IPS-18a (cell line): Measurements from ENCODE around the gene OR7C1.
"Not testable (repeated sequence)": the region's sequence is repeated elsewhere in the genome, so short reads cannot be mapped to it uniquely, and the experiment has no call there.

Experiments used
- H3K27ac ChIP-seq: one replicate; pipeline ENCODE4 v1.5.1; 2013; ENCODE audit warnings: low read length
- H3K27me3 ChIP-seq: one replicate; pipeline ENCODE4 v1.6.1; 2013; ENCODE audit warnings: mild to moderate bottlenecking, low read length; ENCODE audit not compliant: control insufficient read depth, insufficient read depth
- H3K36me3 ChIP-seq: one replicate; pipeline ENCODE4 v1.6.1; 2013; ENCODE audit warnings: low read depth, low read length; ENCODE audit not compliant: control insufficient read depth
- H3K4me1 ChIP-seq: one replicate; pipeline ENCODE4 v1.6.1; 2013; ENCODE audit warnings: low read depth, low read length; ENCODE audit not compliant: control insufficient read depth
- H3K4me3 ChIP-seq: one replicate; pipeline ENCODE4 v1.5.1; 2013; ENCODE audit warnings: low read length
- H3K9ac ChIP-seq: one replicate; pipeline ENCODE4 v1.6.1; 2013; ENCODE audit warnings: mild to moderate bottlenecking, low read length, moderate library complexity
- H3K9me3 ChIP-seq: one replicate; pipeline ENCODE4 v1.6.1; 2013; ENCODE audit warnings: low read depth, low read length; ENCODE audit not compliant: control insufficient read depth

OR7C1 gene

DNA sequence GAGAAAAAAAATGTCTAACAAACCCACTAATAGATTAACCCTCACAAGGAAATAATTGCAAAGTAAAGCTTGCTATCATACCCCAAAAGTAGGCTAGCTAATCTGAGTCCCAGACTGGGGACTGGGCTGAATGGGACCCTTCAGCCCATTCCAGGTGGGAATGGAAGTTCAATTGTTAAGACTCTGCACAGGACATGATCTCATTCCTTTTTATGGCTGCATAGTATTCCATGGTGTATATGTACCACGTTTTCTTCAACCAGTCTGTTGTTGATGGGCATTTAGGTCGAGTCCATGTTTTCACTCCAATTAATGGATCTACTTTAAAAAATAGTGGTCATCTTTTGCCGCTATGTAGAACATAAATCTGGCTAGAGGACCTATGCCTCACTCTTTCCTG is 17.9 kb downstream of the OR7C1 start:
- H3K36me3 ChIP-seq = no peaks in the 10 kb centered on the region
- no peaks in the 10 kb centered on the region for H3K4me1 ChIP-seq
- no peak overlapping the region for H3K4me3 ChIP-seq
- peaks cover 43% of the 10 kb centered on the region for H3K9me3 ChIP-seq
- H3K27me3 ChIP-seq = no peaks in the 10 kb centered on the region
- no peak overlapping the region for H3K9ac ChIP-seq
- H3K27ac ChIP-seq = no peak overlapping the region

DNA sequence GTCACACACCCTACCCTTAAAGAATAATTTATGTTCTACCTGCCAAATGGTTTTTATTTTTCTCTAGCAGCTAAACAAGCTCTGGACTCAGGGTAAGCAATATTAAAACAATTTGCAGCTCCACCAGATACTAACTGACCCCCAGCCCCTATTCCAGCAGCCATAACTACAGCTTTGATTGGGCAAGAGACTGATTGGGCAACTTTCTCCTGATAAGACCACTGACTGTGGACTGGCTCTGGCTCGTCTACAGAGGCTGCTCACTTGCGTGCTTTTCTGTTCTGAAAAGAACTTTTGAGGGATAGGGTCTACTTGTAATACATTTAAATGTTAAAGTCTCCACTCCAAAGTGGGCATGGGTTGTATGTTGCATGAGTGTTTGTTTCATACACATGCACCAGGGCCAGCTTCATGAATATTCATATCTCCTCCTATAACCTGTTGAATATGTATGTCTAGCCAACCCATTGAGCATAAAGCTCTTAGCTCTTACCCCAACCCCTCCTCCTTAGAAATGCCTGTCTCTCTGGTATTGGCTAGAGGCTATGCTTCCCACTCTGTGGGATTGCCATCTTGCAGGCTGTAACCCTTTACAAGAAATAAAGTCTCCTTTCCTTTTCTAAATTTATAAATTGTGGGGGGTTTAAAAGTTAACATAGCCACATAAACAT is 19.9 kb downstream of the OR7C1 start:
- Histone ChIP-seq H3K4me1 (no peaks in the 10 kb centered on the region), H3K9ac (no peak overlapping the region), H3K36me3 (no peaks in the 10 kb centered on the region), H3K4me3 (no peak overlapping the region), H3K27ac (no peak overlapping the region), H3K27me3 (no peaks in the 10 kb centered on the region), H3K9me3 (peaks cover 53% of the 10 kb centered on the region)

DNA sequence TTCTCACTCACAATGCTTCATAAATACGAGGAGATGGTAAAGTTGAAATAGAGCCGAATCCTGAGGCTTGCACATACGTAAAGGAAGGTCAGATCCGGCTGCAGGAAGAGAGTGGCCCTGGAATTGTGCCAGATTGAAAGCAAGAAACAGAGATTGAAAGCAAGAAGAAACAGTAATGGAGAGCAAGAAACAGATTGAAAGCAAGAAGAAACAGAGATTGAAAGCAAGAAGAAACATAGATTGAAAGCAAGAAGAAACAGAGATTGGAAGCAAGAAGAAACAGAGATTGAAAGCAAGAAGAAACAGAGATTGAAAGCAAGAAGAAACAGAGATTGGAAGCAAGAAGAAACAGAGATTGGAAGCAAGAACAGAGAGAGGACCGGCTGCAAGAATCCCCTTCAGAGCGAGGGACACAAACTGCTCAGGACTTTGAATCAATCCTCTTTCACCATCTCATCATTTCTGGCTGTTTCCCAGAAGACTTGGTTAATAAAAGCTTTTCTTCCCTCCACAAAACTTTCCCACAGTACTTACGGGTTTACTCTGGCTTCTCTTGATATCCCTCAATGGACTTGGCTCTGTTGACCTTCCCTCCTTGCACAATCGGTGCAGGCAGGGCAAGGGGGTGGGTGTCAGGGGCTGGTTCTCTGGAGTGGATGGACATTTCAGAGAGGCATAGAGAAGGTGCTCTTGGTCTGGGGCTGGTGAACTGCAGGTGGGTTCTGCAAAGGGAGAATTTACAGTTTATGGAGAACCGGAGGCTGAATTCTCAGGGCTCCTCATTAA is 25.5 kb downstream of the OR7C1 start:
- Histone ChIP-seq H3K9ac (no peak overlapping the region), H3K27me3 (no peaks in the 10 kb centered on the region), H3K4me1 (no peaks in the 10 kb centered on the region), H3K36me3 (no peaks in the 10 kb centered on the region), H3K9me3 (peaks cover 54% of the 10 kb centered on the region), H3K4me3 (no peak overlapping the region), H3K27ac (no peak overlapping the region)

DNA sequence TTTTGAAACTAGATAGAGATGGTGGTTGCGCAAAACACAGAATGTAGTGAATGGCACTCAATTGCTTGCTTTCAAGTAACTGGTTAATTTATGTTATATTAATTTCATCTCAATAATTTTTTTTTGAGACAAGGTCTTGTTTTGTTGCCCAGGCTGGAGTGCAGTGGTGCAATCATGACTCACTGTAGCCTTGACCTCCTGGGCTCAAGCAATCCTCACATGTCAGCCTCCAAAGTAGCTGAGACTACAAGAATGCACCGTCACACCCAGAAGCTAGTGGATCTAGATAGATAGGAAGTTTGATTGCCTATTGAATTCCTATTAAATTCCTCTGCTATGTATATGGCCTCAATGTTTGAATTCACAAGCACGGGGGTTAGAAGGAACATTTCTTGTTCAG is 30.2 kb downstream of the OR7C1 start:
- no peak overlapping the region for H3K27ac ChIP-seq
- H3K4me1 ChIP-seq = no peaks in the 10 kb centered on the region
- H3K4me3 ChIP-seq = no peak overlapping the region
- H3K36me3 ChIP-seq = no peaks in the 10 kb centered on the region
- H3K9me3 ChIP-seq = peaks cover 45% of the 10 kb centered on the region
- H3K27me3 ChIP-seq = no peaks in the 10 kb centered on the region
- H3K9ac ChIP-seq = no peak overlapping the region

DNA sequence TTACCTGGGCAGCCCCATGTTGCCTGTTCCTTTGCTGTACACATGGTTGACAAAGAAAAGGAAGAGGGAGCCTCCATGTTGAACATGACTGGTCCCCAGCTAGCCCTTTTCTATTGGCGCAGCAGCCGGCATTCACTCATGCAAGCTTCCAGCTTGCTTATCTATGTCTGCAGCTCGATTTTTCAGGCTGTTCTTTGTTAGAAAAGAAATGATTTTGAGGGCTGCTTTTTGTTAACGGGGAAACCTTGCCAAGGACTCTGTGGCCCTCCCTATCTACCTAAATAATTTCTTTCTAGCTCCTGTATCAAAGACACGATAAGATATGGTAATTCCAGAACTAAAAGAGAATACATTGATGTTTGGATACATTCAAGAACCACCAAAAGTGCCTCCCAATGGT is 36.2 kb downstream of the OR7C1 start:
- Histone ChIP-seq H3K9me3 (peaks cover 35% of the 10 kb centered on the region), H3K4me3 (no peak overlapping the region), H3K27me3 (no peaks in the 10 kb centered on the region), H3K36me3 (no peaks in the 10 kb centered on the region), H3K4me1 (no peaks in the 10 kb centered on the region), H3K9ac (no peak overlapping the region), H3K27ac (no peak overlapping the region)

DNA sequence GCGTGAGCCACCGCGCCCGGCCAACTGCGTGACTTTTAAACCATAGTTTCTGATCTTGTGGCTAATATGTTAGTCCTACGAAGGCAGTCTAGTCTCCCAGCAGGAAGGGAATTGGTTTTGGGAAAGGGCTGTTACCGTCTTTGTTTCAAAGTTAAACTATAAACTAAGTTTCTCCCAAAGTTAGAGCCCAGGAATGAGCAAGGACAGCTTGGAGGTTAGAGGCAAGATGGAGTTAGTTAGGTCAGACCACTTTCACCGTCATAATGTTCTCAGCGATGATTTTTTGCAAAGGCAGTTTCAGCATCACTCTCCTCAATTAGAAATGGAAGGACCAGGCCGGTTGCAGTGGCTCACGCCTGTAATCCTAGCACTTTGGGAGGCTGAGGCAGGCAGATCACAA is 39.0 kb downstream of the OR7C1 start:
- Histone ChIP-seq H3K9ac (no peak overlapping the region), H3K4me3 (no peak overlapping the region), H3K9me3 (peaks cover 24% of the 10 kb centered on the region), H3K27me3 (no peaks in the 10 kb centered on the region), H3K36me3 (no peaks in the 10 kb centered on the region), H3K4me1 (no peaks in the 10 kb centered on the region), H3K27ac (no peak overlapping the region)

DNA sequence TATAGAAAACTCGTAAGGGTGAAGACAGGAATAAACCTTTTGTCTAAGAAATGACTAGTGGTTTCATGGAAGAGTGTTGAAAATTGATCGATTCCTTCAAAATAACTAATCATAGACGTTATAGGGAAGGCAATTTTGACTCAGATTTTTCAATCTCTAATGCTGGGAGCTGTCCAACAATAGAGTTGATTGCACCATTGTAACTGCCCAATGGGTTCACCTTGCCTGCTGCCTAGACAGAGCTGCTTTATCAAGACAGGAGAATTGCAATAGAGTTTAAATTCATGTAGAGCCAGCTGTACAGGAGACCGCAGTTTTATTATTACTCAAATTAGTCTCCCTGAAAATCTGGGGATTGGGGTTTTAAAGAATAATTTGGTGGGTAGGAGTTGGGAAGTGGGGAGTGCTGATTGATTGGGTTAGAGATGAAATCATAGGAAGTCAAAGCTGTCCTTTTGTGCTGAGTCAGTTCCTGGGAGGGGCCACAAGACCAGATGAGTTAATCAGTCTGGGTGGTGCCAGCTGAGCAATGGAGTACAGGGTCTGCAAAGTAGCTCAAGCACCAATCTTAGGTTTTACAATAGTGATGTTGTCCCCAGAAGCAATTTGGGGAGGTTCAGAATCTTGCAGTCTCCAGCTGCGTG is 39.8 kb downstream of the OR7C1 start:
- Histone ChIP-seq H3K27ac (no peak overlapping the region), H3K4me3 (no peak overlapping the region), H3K27me3 (no peaks in the 10 kb centered on the region)

DNA sequence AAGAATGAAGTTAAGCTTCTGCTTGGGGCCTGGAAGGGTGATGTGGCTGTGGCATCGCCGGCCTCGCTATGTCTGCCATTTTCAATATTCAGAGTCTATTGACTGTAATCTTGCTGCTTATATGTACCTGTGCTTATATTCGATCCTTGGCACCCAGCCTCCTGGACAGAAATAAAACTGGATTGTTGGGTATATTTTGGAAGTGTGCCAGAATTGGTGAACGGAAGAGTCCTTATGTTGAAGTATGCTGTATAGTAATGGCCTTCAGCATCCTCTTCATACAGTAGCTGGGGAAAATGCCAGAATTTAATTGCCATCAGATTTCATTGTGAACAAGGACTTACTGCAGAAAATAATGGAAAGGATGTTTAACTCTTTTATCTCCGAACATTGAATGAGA is 42.7 kb downstream of the OR7C1 start:
- H3K4me1 ChIP-seq, H3K27ac ChIP-seq, H3K36me3 ChIP-seq, H3K27me3 ChIP-seq, H3K4me3 ChIP-seq, H3K9ac ChIP-seq, H3K9me3 ChIP-seq: not testable (repeated sequence)

More for the DNA sequence above, 39.8 kb downstream of the OR7C1 start:
- Histone ChIP-seq H3K36me3 (no peaks in the 10 kb centered on the region), H3K9ac (no peak overlapping the region), H3K9me3 (peaks cover 20% of the 10 kb centered on the region), H3K4me1 (no peaks in the 10 kb centered on the region)

DNA sequence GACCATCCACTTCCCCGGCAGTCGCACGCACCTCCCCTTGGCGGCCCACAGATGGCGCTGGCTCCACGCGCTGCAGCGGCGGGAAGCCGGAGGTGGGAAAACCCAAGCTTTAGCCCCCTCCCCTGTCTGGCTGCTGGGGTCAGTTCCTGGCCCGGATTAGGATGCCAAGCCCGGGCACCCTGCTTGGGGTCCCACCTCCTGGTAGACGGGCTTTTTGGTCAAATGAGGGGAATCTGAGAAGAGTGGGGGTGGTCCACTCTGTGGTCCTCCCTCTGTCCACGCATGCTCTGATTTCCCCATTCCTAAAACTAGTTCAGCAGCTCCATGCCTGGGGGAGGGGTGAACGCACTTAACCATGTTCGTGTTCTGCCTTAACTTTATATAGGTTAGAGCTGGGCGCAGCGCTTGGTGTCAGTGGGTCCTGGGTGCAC is 48.5 kb downstream of the OR7C1 start:
- H3K4me3 ChIP-seq = peak overlapping the region; percentile 27
- no peak overlapping the region for H3K9ac ChIP-seq
- H3K9me3 ChIP-seq = no peaks in the 10 kb centered on the region
- no peaks in the 10 kb centered on the region for H3K4me1 ChIP-seq
- no peak overlapping the region for H3K27ac ChIP-seq
- no peaks in the 10 kb centered on the region for H3K27me3 ChIP-seq
- no peaks in the 10 kb centered on the region for H3K36me3 ChIP-seq

DNA sequence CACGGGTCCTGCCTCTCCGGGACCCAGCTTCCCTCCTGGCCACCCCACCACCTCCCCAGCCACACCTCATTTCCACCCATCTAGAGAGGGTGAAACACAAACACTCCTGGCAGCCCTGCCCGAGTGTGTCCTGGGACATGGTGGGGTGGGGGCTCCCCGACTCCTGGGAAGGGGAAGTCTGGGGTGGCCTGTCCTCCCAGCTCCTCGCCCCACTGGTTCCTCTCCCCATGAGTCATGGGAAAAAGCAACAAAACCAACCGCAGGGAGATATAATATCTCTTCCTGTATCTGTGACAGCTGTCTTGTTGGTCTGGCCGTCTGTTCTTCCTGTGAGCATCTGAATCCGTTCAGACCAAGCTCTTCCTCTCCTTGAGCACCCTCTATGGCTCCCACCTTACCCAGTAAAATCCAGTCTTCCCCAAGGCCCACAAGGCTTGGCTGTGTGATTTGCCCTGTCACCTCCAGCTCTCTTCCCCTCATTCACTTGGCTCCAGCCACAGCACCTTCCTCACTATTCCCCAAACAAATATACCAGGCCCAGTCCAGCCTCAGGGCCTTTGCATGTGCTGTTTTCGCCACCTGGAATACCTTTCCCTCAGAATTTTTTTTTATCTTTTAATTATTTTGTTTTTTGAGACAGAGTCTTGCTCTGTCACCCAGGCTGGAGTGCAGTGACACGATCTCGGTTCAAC is 49.7 kb downstream of the OR7C1 start:
- H3K27me3 ChIP-seq, H3K27ac ChIP-seq, H3K9me3 ChIP-seq, H3K4me3 ChIP-seq, H3K4me1 ChIP-seq, H3K9ac ChIP-seq, H3K36me3 ChIP-seq: not testable (repeated sequence)

DNA sequence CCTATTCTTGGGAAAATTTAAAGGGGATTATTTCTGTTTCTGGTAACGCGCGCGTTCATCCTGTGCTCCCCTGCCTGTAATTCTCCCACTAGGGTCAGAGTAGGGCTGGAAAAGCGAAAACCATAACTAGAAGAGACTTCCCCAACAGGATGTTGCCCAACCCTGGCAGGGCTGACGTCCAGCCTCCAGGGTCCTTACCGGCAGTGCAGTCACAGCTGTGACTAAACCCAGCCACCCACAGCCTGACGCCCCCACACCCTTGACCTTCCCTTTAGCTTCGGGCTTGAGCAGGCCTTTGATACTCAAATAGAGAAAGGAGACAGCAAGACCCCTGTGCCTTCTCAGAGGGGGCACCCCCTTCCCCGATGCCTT is 50.3 kb downstream of the OR7C1 start:
- H3K4me1 ChIP-seq, H3K36me3 ChIP-seq, H3K9ac ChIP-seq, H3K27ac ChIP-seq, H3K4me3 ChIP-seq, H3K27me3 ChIP-seq, H3K9me3 ChIP-seq: not testable (repeated sequence)
